Karpas-422 (cell line): ENCODE results near the gene PLEKHG4B. TPM values are rescaled to one million over a fixed set of nuclear protein-coding genes. Genes with fewer than 3 reads are reported as not detected.
"Not testable (repeated sequence)": the region's sequence is repeated elsewhere in the genome, so short reads cannot be mapped to it uniquely, and the experiment has no call there.

Source experiments
- DNase-seq: peaks from one replicate; pipeline ENCODE4 v3.0.0-alpha.2; 2015
- H2AFZ ChIP-seq: fragments of 200-600 bp; sonication (generic); 2 replicates; pipeline ENCODE4 v1.6.1; 2014; ENCODE audit warnings: antibody characterized with exemption, low read length, mixed read lengths
- H3K27ac ChIP-seq: fragments of 200-600 bp; sonication (generic); 2 replicates; pipeline ENCODE4 v1.5.1; 2014; ENCODE audit warnings: mild to moderate bottlenecking, low read length, moderate library complexity
- H3K27me3 ChIP-seq: fragments of 200-600 bp; sonication (generic); 2 replicates; pipeline ENCODE4 v1.6.1; 2014; ENCODE audit warnings: low read length, mixed read lengths
- H3K36me3 ChIP-seq: fragments of 200-600 bp; sonication (generic); 2 replicates; pipeline ENCODE4 v1.6.1; 2014; ENCODE audit warnings: low read length, mixed read lengths; ENCODE audit not compliant: insufficient read depth
- H3K4me1 ChIP-seq: fragments of 200-600 bp; sonication (generic); 2 replicates; pipeline ENCODE4 v1.6.1; 2014; ENCODE audit warnings: mild to moderate bottlenecking, low read length, mixed read lengths
- H3K4me2 ChIP-seq: fragments of 200-600 bp; sonication (generic); 2 replicates; pipeline ENCODE4 v1.6.1; 2014; ENCODE audit warnings: low read length, low read depth, mild to moderate bottlenecking; ENCODE audit not compliant: poor library complexity, severe bottlenecking
- H3K4me3 ChIP-seq: fragments of 200-600 bp; sonication (generic); 2 replicates; pipeline ENCODE4 v1.5.1; 2014; ENCODE audit warnings: mild to moderate bottlenecking, antibody characterized with exemption, low read length, mixed read lengths
- H3K79me2 ChIP-seq: fragments of 200-600 bp; sonication (generic); 2 replicates; pipeline ENCODE4 v1.6.1; 2014; ENCODE audit warnings: mild to moderate bottlenecking, low read length, mixed read lengths
- H3K9ac ChIP-seq: fragments of 200-600 bp; sonication (generic); 2 replicates; pipeline ENCODE4 v1.6.0; 2014; ENCODE audit warnings: low read length
- H3K9me2 ChIP-seq: fragments of 200-600 bp; sonication (generic), shearing (Covaris generic); replicated peaks from 2 replicates; pipeline ENCODE4 v1.6.0; 2014; ENCODE audit warnings: mild to moderate bottlenecking, low read length, moderate library complexity; ENCODE audit not compliant: insufficient read depth
- H3K9me3 ChIP-seq: fragments of 300-700, 200-600 bp; sonication (generic); 2 replicates; pipeline ENCODE4 v1.6.1; 2014; ENCODE audit warnings: low read length, mixed read lengths
- H4K20me1 ChIP-seq: fragments of 200-600 bp; sonication (generic); 2 replicates; pipeline ENCODE4 v1.6.1; 2014; ENCODE audit warnings: mild to moderate bottlenecking, antibody characterized with exemption, low read length, low read depth; ENCODE audit not compliant: insufficient read depth
- total RNA-seq: library from RNA; depleted of rRNA; stranded (reverse); fragments of >200 nt; shearing (Covaris generic); gene quantifications from 2 replicates; pipeline ENCODE4 v1.2.3, GENCODE V29; 2014; ENCODE audit warnings: low replicate concordance; rRNA removed

Gene PLEKHG4B, protein sequence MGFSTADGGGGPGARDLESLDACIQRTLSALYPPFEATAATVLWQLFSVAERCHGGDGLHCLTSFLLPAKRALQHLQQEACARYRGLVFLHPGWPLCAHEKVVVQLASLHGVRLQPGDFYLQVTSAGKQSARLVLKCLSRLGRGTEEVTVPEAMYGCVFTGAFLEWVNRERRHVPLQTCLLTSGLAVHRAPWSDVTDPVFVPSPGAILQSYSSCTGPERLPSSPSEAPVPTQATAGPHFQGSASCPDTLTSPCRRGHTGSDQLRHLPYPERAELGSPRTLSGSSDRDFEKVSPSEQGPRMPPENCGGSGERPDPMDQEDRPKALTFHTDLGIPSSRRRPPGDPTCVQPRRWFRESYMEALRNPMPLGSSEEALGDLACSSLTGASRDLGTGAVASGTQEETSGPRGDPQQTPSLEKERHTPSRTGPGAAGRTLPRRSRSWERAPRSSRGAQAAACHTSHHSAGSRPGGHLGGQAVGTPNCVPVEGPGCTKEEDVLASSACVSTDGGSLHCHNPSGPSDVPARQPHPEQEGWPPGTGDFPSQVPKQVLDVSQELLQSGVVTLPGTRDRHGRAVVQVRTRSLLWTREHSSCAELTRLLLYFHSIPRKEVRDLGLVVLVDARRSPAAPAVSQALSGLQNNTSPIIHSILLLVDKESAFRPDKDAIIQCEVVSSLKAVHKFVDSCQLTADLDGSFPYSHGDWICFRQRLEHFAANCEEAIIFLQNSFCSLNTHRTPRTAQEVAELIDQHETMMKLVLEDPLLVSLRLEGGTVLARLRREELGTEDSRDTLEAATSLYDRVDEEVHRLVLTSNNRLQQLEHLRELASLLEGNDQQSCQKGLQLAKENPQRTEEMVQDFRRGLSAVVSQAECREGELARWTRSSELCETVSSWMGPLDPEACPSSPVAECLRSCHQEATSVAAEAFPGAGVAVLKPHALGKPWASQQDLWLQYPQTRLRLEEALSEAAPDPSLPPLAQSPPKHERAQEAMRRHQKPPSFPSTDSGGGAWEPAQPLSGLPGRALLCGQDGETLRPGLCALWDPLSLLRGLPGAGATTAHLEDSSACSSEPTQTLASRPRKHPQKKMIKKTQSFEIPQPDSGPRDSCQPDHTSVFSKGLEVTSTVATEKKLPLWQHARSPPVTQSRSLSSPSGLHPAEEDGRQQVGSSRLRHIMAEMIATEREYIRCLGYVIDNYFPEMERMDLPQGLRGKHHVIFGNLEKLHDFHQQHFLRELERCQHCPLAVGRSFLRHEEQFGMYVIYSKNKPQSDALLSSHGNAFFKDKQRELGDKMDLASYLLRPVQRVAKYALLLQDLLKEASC (N-terminal part only)
- total RNA-seq = not detected in 2 replicates

DNA sequence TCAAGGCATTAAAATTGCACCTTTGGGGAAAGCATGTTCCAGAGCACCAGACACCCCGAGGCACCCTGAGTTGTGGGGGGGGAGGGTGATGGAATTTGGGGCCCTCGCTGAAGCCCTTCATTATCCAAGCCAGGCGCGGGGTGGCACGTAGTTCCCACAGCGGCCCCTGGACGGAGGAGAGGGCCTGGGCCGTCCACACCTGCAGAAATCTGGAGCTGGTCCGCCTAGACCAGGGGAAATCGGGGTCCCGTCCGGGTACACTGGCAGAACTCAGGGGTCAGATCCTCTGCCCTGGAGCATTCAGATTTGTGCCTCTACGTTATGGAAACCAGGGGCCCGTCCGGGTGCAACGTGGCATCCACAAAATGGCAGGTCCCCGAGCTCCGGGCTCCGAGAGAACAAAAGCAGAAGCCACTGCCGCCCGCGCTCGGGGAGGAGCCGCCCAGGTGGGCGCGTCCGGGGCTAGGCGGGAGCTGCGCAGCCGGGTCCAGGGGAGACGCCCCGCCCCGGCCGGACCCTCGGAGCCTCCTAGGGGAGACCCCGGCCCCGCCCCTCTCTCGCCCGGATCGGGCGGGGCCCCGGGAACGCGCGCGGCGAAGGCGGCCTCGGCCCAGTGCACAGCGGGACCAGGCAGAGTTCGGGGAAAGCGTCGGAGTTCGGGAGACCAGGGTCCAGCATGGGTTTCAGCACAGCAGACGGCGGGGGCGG, at the start of gene PLEKHG4B:
PLEKHG4B (plus strand) TSS at position 613 of the 708 bp plus-strand sequence; CDS start at position 677, 64 bp downstream.
- H4K20me1 ChIP-seq = no peaks in the 10 kb centered on the region

DNA sequence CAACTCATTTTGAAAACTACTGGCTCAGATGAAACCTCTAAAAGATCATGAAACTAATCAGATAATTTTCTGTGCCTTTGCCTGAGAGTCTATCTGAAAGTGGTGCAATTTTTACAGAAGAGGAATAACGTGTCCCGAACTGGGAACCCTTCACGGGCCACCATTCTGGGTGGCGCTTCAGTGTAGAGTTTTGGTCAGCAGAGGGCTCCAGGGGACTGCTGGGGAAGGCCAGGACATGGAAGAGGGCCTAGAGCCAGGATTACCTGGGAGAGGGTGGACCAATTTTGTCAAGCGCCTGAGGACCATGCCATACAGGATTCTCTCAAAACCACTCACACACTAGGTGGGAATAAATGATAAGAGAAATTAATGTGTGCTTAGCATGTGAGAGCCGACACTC, 49.7 kb upstream of the PLEKHG4B start:
- no peak overlapping the region for H3K4me3 ChIP-seq
- no peak overlapping the region for H3K27ac ChIP-seq
- no peaks in the 10 kb centered on the region for H3K4me1 ChIP-seq
- H3K9me3 ChIP-seq = no peaks in the 10 kb centered on the region
- H3K4me2 ChIP-seq = no peak overlapping the region
- no peak overlapping the region for H2AFZ ChIP-seq
- no peak for DNase-seq
- H3K79me2 ChIP-seq = no peaks in the 10 kb centered on the region
- H4K20me1 ChIP-seq = no peaks in the 10 kb centered on the region
- no peaks in the 10 kb centered on the region for H3K9me2 ChIP-seq
- no peak overlapping the region for H3K9ac ChIP-seq
- H3K36me3 ChIP-seq = no peaks in the 10 kb centered on the region
- H3K27me3 ChIP-seq = no peaks in the 10 kb centered on the region

More for the DNA sequence above, at the start of gene PLEKHG4B:
- Histone ChIP-seq H2AFZ (no peak within 1 kb of the TSS), H3K4me1 (no peaks in the 10 kb centered on the region), H3K9me2 (no peaks in the 10 kb centered on the region), H3K36me3 (no peaks in the 10 kb centered on the region), H3K9ac (no peak within 1 kb of the TSS), H3K4me3 (no peak within 1 kb of the TSS), H3K27me3 (no peaks in the 10 kb centered on the region), H3K9me3 (no peaks in the 10 kb centered on the region), H3K79me2 (no peaks in the 10 kb centered on the region), H3K27ac (no peak within 1 kb of the TSS), H3K4me2 (no peak within 1 kb of the TSS)
- no peak for DNase-seq

DNA sequence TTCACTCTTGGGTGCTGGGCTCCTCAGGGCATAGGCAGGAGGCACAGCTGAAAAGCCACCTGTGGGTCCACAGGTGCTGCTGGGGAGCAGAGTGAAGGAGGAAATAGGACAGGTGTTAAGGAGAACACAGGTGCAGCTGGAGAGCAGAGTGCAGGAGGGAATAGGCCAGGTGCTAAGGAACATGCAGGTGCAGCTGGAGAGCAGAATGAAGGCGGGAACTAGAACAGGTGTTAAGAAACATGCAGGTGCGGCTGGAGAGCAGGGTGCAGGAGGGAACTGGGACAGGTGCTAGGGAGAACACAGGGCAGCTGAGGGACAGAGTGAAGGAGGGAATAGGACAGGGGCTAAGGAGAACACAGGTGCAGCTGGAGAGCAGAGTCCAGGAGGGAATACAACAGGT, 43.8 kb upstream of the PLEKHG4B start:
- Histone ChIP-seq H3K4me3 (no peak overlapping the region), H2AFZ (no peak overlapping the region), H3K36me3 (no peaks in the 10 kb centered on the region), H3K4me1 (no peaks in the 10 kb centered on the region), H3K9ac (no peak overlapping the region), H3K79me2 (no peaks in the 10 kb centered on the region), H3K27ac (no peak overlapping the region), H3K9me2 (no peaks in the 10 kb centered on the region), H4K20me1 (no peaks in the 10 kb centered on the region), H3K27me3 (no peaks in the 10 kb centered on the region), H3K9me3 (no peaks in the 10 kb centered on the region; the same call in 1 of the 2 replicates), H3K4me2 (no peak overlapping the region)
- DNase-seq = no peak

DNA sequence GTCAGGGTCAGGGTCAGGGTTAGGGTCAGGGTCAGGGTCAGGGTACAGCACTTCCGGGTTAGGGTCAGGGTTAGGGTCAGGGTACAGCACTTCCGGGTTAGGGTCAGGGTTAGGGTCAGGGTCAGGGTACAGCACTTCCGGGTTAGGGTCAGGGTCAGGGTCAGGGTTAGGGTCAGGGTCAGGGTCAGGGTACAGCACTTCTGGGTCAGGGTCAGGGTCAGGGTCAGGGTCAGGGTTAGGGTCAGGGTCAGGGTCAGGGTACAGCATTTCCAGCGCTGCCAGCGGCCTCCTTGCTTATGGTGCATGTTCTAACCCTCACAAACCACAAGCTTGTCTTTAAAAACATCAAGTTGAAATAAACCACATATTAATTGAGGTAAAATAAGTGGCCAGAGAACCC, 42.4 kb upstream of the PLEKHG4B start:
- not testable (repeated sequence) for H3K9ac ChIP-seq

DNA sequence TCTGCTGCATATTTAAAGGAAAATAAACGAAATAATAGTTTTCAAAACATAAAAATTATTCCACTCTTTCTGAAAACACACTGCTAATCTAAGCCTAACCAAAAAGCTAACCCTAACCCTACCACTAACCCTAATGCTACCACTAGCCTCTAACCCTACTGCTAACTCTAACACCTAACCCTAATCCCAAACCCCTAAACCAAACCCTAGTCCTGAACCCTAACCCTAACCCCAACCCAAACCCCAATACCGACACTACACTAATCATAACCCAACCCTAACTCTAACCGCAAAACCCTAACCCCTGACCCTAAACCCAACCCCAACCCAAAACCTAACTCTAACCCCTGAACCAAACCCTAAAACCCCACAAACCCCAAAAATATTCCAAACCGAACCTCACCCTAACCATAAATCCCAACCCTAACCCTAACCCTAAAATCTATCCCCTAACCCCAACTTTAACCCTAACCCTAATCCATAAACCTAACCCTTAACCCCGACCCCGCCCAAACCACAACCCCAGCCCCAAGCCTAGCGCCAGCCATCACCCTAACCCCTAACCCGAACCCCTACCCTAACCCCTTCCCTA, 41.9 kb upstream of the PLEKHG4B start:
- Histone ChIP-seq H3K79me2 (no peaks in the 10 kb centered on the region), H3K27ac (no peak overlapping the region), H3K9me3 (no peaks in the 10 kb centered on the region; the same call in 1 of the 2 replicates), H4K20me1 (no peaks in the 10 kb centered on the region), H3K4me1 (no peaks in the 10 kb centered on the region), H3K9ac (no peak overlapping the region), H3K4me3 (no peak overlapping the region), H2AFZ (no peak overlapping the region), H3K4me2 (no peak overlapping the region), H3K36me3 (no peaks in the 10 kb centered on the region), H3K27me3 (no peaks in the 10 kb centered on the region), H3K9me2 (no peaks in the 10 kb centered on the region)
- DNase-seq = no peak

More for the DNA sequence above, 42.4 kb upstream of the PLEKHG4B start:
- not testable (repeated sequence) for H2AFZ ChIP-seq, H3K4me1 ChIP-seq, H3K9me3 ChIP-seq, H3K27me3 ChIP-seq, H4K20me1 ChIP-seq, H3K9me2 ChIP-seq, H3K36me3 ChIP-seq, H3K27ac ChIP-seq, DNase-seq, H3K4me2 ChIP-seq, H3K4me3 ChIP-seq, H3K79me2 ChIP-seq

DNA sequence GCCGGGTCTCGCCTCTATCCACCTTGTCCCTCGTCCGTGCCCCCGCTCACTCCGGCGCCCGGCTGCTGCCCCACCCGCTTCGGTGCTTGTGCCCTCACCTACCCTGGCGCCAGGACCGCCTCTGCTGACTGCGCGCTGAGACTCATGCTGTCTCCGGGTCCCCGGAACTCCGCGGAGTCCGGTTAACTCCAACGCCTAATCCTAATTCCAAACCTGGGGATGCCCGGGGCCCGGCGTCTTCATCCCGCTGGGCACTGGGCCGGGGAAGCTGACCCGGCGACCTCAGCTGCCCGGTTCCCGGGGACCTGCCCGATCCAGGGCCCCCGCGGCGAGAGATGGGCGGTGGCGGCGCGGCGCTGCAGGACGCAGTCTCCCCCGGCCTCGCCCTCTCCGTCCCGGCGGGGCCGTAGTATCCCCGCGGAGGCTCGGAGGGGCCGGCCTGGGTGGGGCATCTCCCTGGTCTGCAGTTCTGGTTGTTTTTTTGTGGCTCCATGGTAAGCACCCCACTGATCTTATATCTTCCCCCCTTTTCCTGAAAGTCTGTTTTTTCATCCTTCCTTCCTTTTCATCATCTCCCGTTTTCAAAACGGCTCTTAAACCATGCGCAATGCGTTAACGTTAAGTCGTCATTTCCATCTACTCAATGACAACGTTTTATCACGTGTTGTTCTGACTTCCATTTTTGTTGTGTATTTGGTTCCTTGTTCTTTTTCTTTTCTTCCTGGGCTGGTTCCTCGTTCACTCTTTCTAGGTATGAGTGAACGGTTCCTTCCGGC, 41.1 kb upstream of the PLEKHG4B start:
- no peaks in the 10 kb centered on the region for H3K27me3 ChIP-seq
- H3K4me3 ChIP-seq = no peak overlapping the region
- H2AFZ ChIP-seq = no peak overlapping the region
- H3K9me2 ChIP-seq = no peaks in the 10 kb centered on the region
- DNase-seq = no peak
- H3K27ac ChIP-seq = no peak overlapping the region
- no peaks in the 10 kb centered on the region for H3K36me3 ChIP-seq
- no peaks in the 10 kb centered on the region for H3K4me1 ChIP-seq
- H3K4me2 ChIP-seq = no peak overlapping the region
- no peaks in the 10 kb centered on the region for H4K20me1 ChIP-seq
- H3K9ac ChIP-seq = no peak overlapping the region
- H3K79me2 ChIP-seq = no peaks in the 10 kb centered on the region
- H3K9me3 ChIP-seq = no peaks in the 10 kb centered on the region; the same call in 1 of the 2 replicates

DNA sequence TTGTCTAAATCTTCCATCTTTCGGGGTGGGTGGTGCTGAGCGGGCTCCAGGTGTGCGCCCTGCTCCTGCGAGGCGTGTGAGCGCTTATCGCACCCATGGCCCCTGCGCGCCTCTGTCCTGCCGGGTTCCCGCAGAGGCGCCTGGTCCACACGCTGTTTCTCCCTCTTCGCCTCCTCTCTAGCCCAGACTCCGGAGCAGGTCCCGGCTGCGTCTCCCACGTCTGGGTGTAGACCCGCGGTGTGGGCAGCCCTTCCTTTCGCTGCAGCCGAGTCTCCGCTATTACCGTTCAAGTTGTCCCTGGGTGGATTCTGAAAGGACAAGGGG, 40.5 kb upstream of the PLEKHG4B start:
- Histone ChIP-seq H3K27ac (no peak overlapping the region), H3K36me3 (no peaks in the 10 kb centered on the region), H3K79me2 (no peaks in the 10 kb centered on the region), H2AFZ (no peak overlapping the region), H3K4me1 (no peaks in the 10 kb centered on the region), H3K4me2 (no peak overlapping the region), H3K9me2 (no peaks in the 10 kb centered on the region), H3K9ac (no peak overlapping the region), H3K27me3 (no peaks in the 10 kb centered on the region), H4K20me1 (no peaks in the 10 kb centered on the region), H3K9me3 (no peaks in the 10 kb centered on the region; the same call in 1 of the 2 replicates), H3K4me3 (no peak overlapping the region)
- no peak for DNase-seq
